ENCODE results near the gene CABLES2. TPM values are rescaled to one million over a fixed set of nuclear protein-coding genes. Genes with fewer than 3 reads are reported as not detected.

The CABLES2 gene
- polyA plus RNA-seq, 2 of the 4 experiments (the other 2 are of a cell fraction), result 3.9 to 7.7 TPM

- Histone ChIP-seq H3K4me3 (no peak overlapping the region), H3K4me1 (peaks cover 10% of the 10 kb centered on the region), H3K9me3 (no peaks in the 10 kb centered on the region), H3K4me2 (no peak overlapping the region), H3K27ac (no peak overlapping the region)
- no peak for TF ChIP-seq ZSCAN20 (CRISPR knock-in tag; IDR thresholded peaks at IDR 0.05)
- TF ChIP-seq JUNB (IDR thresholded peaks at IDR 0.05), result no peak
- TF ChIP-seq, protein P1, sequence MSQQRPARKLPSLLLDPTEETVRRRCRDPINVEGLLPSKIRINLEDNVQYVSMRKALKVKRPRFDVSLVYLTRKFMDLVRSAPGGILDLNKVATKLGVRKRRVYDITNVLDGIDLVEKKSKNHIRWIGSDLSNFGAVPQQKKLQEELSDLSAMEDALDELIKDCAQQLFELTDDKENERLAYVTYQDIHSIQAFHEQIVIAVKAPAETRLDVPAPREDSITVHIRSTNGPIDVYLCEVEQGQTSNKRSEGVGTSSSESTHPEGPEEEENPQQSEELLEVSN (IDR thresholded peaks at IDR 0.05; ENCODE audit: borderline replicate concordance, low read depth), result no peak
- no peak for TF ChIP-seq FOSL2 (IDR thresholded peaks at IDR 0.05)
- no peak for TF ChIP-seq FOSL2 (CRISPR knock-in tag; IDR thresholded peaks at IDR 0.05)
- ChIA-PET POLR2A (interaction anchor here (0.5 kb wide), 1 partner anchor 289 kb away, joined by 6 read pairs; no protein-coding TSS in a partner anchor), CTCF (interaction anchor here (1.2 to 6.0 kb wide), 5 partner anchors 8 to 415 kb away, joined by 3 to 38 read pairs (median 11); no protein-coding TSS in a partner anchor)
- DNase-seq (ENCODE audit: low read depth in 1 of 2, low spot score in 1 of 2), result no peak
- WGBS (ENCODE audit: missing lambda C conversion rate), result 92% methylated on average over 12 of the region's 12 CpGs
- FAIRE-seq, result no peak
- no peak for ATAC-seq
These were observed 13.8 kb downstream of the CABLES2 start for GRCh38 chr20:62393335-62393665.

- Histone ChIP-seq H3K4me2 (no peak overlapping the region), H3K9me3 (no peaks in the 10 kb centered on the region), H3K4me1 (peaks cover 15% of the 10 kb centered on the region), H3K4me3 (no peak overlapping the region), H3K27ac (no peak overlapping the region)
- DNase-seq (ENCODE audit: low read depth in 1 of 2, low spot score in 1 of 2) (no peak), FAIRE-seq (no peak), ATAC-seq (peak; percentile 1 to 10; a peak in 2 of 6 replicates)
- TF ChIP-seq POLR2A (IDR thresholded peaks at IDR 0.05; ENCODE audit: low read length) (no peak), RCOR1 (IDR thresholded peaks at IDR 0.05; ENCODE audit: low read depth, low read length) (no peak), RAD21 (conservative IDR thresholded peaks at IDR 0.05 in 1 of 2, IDR thresholded peaks at IDR 0.05 in 1 of 2) (no peak)
- 91% methylated on average over 14 of the region's 21 CpGs for WGBS (ENCODE audit: missing lambda C conversion rate)
- ChIA-PET CTCF (interaction anchor here (1.2 to 6.0 kb wide), 5 partner anchors 8 to 416 kb away, joined by 3 to 38 read pairs (median 11); no protein-coding TSS in a partner anchor), POLR2A (interaction anchor here (0.5 kb wide), 1 partner anchor 288 kb away, joined by 6 read pairs; no protein-coding TSS in a partner anchor)
These were observed 14.3 kb downstream of the CABLES2 start for GRCh38 chr20:62392621-62393334.

- H3K27ac ChIP-seq, result no peak overlapping the region
- ChIA-PET CTCF (interaction anchor here (1.7 to 6.0 kb wide), 3 partner anchors 9 to 13 kb away, joined by 7 to 38 read pairs (median 13); no protein-coding TSS in a partner anchor), POLR2A (no interaction called here)
- H3K4me2 ChIP-seq, result no peak overlapping the region
- FAIRE-seq (no peak), ATAC-seq (no peak), DNase-seq (ENCODE audit: low read depth in 1 of 2, low spot score in 1 of 2) (no peak)
- peaks cover 15% of the 10 kb centered on the region for H3K4me1 ChIP-seq
- H3K9me3 ChIP-seq, result no peaks in the 10 kb centered on the region
- H3K4me3 ChIP-seq, result no peak overlapping the region
- WGBS (ENCODE audit: missing lambda C conversion rate), result 93% methylated on average over 7 of the region's 10 CpGs
- no peak for TF ChIP-seq EP300 (IDR thresholded peaks at IDR 0.05)
- no peak for TF ChIP-seq HOXB5 (CRISPR knock-in tag; IDR thresholded peaks at IDR 0.05)
- TF ChIP-seq NFE2L2 (conservative IDR thresholded peaks at IDR 0.05; ENCODE audit: low read length), result no peak
- TF ChIP-seq POLR2AphosphoS2 (conservative IDR thresholded peaks at IDR 0.05; ENCODE audit: low read length), result no peak
- no peak for TF ChIP-seq EHMT2 (IDR thresholded peaks at IDR 0.05; ENCODE audit: low read depth)
- no peak for TF ChIP-seq CBX8 (IDR thresholded peaks at IDR 0.05)
- TF ChIP-seq CEBPB (IDR thresholded peaks at IDR 0.05), result no peak
- no peak for TF ChIP-seq FOXS1 (CRISPR knock-in tag; IDR thresholded peaks at IDR 0.05)
- TF ChIP-seq REST (IDR thresholded peaks at IDR 0.05), result no peak
- TF ChIP-seq CTCF (IDR thresholded peaks at IDR 0.05), result no peak
- TF ChIP-seq EHF (CRISPR knock-in tag; IDR thresholded peaks at IDR 0.05), result no peak
- no peak for TF ChIP-seq RARB (CRISPR knock-in tag; IDR thresholded peaks at IDR 0.05)
- no peak for TF ChIP-seq ESRRA (IDR thresholded peaks at IDR 0.05; ENCODE audit: borderline replicate concordance, low read length)
- TF ChIP-seq FOSB (CRISPR knock-in tag; IDR thresholded peaks at IDR 0.05), result no peak
- TF ChIP-seq, protein P2, sequence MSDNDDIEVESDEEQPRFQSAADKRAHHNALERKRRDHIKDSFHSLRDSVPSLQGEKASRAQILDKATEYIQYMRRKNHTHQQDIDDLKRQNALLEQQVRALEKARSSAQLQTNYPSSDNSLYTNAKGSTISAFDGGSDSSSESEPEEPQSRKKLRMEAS (IDR thresholded peaks at IDR 0.05), result no peak
- no peak for TF ChIP-seq ATOH8 (CRISPR knock-in tag; IDR thresholded peaks at IDR 0.05; ENCODE audit: low read depth)
- TF ChIP-seq HES2 (IDR thresholded peaks at IDR 0.05), result no peak
- no peak for TF ChIP-seq JUN (IDR thresholded peaks at IDR 0.05)
- no peak for TF ChIP-seq RCOR1 (IDR thresholded peaks at IDR 0.05; ENCODE audit: low read depth, low read length)
- no peak for TF ChIP-seq CBX2 (IDR thresholded peaks at IDR 0.05; ENCODE audit: borderline replicate concordance, low read depth)
These were observed 15.0 kb downstream of the CABLES2 start for GRCh38 chr20:62392077-62392418.
